SK-N-DZ (cell line): ENCODE results near the gene MPP1.

ENCODE experiments used
- DNase-seq: peaks from one replicate; pipeline ENCODE4 v3.0.0-alpha.2; 2015; ENCODE audit warnings: low spot score

MPP1 gene

DNA sequence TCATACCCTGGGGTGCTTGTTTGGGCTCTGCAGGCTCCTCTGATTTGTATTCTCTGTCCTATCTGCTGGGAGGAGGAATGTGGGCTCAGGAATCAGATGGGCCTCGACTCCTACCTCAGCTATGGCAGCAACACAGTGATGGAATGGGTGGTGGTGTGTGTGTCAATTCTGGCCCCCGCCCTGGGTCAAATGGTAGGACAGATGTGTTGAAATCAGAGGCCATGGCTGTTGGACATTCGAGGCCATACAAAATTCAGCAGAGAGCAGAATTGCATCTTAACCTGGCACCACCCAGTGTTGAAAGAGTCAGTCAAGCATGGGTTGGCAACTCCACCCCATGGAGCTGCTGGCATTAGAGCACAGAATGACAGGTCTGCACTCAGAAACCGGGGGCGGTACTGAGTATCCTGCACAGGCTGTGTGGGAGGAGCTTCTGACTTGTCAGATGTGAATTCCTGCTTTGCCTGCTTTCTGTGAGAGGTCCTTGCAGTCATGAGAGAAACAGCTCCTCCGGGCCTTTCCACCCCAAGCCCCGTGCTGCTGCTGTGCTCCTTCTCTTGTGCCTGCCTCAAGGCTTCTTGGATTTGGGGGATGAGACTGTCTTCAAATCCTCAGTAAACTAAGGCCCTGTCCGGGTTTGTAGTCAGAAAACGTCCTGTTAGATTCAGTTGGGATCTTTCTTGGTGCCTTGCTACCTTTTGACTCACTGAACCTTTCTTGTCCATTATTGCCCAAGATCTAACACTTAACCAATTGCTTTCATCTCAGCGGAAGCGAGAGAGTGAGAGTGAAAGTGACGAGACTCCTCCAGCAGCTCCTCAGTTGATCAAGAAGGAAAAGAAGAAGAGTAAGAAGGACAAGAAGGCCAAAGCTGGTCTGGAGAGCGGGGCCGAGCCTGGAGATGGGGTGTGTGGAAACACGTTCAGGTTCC lies 29.6 kb downstream of the MPP1 start:
- DNase-seq, result no peak

DNA sequence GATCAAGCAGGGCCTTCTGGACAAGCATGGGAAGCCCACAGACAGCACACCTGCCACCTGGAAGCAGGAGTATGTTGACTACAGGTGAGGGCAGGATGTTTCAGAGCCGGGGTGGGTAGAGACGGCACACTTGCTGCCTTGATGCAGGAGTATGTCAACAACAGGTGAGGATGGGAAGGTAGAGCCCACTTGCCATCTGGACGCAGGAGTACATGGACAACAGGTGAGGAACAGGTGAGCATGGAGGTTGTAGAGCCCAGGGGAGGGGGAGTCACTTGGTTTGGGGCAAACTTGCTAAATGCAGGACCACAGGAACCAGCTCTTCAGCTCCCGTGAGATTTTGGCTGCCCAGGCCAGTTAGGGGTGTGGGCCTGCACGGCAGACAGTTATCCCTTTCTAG lies 30.7 kb downstream of the MPP1 start:
- DNase-seq, result no peak

DNA sequence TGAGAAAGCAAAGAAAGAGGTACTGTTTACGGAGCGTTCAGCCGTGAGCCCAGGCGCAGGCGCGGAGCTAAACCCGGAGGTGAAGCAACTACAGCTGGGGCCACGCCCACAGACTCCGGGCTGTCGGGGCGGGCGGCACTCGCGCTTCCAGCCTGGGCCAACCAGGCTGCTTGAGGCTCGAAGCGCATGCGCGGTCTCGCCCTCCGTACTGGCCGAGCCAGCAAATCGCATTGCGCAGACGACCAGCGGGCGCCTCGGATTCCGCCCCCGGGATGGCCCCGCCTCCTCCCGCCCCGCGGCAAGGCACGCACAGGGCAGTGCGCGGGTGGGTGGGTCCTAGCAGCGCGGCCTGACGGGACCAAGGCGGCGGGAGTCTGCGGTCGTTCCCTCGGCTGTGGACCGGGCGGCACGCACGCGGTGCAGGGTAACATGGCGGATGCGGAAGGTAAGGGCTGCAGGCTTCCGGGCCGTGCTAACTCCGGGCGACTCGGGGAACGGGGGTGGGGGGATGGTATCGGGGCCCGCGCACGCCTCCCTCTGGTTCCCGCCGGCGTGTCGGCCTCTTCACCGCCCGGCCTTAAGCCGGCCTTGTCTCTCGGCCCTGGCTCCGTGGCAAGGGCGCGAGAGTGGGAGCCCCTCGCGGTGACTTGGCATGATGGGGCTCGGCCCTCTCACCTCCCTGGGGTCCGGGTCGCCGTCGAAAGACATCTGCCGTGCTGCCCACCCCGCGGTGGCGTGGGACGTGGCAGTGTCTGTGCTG lies 42.6 kb downstream of the MPP1 start, which contains the start of gene DKC1:
DKC1 (plus strand) TSS at position 328 of the 760 bp plus-strand sequence; CDS start at position 430, 102 bp downstream.
- DNase-seq, result peak; percentile 94

DNA sequence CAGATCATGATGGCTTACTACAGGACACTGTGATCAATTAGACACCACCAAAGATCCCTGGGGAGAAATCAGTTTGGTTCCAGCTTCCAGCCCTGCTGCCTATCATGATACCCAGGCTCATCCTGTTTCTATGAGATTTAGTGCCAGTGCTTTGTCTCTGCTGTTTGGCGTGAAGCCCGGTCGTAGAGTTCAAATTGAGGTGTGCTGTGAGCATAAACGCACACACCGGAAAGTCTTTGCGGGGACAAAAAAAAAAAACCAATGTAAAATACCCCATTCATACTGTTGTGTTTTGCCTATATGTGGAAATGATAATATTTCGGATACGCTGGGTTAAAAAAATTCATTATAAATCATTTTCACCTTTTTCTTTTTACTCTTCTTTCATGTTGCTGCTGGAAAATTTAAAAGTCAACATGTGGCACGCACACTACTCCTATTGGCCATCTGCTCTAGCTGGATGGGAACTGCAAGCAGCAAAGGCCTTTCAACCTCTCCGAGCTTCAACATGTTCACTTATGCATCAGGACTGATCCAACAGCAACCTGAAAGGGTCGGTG lies 43.2 kb downstream of the MPP1 start:
- peak; percentile 28 for DNase-seq

DNA sequence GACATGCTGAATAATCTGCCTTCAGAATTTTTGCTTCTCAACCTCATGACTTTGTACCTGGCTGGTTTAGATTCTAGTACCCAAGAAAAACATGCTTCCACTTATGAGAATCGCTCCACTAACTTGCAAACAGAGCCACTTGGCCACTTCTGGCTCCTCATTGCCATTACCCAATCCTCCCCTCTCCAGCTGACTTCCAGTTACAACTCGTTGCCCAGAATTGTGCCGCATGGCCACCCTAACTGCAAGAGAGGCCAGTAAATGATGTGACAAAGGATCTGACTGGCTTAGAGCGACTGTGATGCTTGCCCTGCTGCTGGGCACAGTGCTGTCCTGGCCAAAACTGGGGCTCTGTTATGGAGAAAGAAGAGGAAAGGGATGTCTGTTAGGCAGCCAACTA lies 46.6 kb downstream of the MPP1 start:
- no peak for DNase-seq

DNA sequence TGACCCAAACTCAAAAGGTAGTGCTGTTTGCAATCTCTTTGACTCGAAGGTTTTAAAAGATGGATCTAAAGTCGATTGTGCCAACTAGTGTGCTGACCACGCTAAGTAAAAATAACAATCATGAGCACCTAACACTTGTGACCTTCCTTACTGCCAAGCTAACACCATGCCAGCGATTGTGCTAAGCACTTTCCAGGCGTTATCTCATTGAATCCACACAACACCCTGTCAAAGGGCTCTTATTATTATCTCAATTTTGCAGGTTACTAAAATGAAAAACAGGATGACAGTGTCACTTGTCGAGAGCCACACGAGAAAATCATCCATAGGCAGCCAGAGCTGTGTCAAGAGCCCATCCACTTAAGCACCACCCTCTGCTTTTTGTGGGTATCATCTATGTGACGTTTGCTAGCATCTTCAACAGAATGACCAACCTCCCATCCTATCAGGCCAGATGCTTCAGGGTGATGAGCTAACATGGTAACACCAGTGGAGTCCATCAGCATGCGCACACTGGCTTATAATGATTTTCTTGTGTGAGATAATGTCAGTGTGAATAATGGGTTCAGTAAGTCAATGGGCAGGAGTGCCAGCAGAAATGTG lies 53.5 kb downstream of the MPP1 start:
- no peak for DNase-seq

DNA sequence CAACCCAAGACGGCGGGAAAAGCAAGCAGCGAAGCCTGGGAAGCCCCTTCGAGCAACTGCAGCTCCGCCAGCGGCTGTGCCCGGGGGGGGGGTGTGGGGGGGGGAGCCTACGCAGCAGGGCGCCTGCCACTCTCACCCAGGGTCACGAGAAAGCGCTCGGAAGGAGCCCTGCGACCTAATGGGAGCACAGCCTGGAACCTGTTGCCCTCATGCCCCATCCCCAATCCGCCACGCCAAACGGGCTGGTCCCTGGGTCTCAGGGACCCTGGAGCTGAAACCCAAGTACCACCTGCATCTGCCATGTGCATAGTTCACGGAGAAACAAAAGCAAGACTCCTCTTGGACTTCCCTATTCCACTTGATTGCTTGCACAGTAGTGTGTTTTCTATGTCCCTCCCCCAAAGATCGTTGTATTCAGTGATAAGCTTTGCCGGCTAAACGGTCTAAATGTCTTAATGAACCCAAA lies 54.0 kb downstream of the MPP1 start:
- no peak for DNase-seq

DNA sequence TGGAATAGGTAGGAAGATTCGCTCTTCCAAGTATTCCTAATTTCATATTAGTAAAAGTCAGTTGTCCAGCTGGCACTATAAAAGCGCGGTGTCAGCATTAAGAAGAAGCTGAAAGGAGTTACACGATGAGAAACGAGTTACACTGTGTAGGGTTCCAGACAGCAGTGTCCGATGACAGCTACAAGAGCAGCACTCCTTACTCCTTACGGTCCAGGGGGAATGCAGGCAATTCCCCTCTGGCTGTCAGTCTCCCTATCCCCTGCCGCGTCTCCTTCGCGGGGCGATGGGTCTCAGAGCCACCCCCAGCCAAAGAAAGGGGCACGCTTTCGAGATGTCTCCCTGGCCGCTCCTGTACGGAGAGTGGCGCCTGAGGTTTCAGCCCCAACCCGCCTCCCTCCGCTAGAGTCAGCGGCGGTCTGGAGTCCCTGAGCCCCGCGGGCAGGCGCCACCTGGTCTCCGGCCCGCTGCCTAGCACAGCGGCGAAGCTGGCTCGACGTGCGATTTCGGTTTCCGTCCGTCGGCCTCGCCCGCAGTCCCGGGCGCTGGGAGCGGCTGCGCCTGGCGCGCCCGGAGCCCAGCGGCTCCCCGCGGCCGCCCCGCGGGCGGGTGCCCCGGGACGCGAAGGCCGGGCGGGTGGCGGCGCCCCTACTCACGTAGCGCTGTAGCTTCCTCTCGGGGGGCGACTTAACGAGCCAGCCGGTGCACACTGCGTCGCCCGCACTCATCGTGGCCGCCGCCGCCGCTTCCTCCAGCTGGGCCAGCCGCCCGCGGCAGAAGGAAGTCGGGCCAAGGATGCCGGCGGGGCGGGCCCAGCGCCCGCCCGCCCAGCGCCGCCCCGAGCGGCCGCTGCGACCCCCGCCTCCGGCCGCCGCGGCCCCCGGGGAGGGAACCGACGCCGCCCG lies 54.7 kb downstream of the MPP1 start, which contains the start of gene GAB3:
GAB3 (minus strand) TSS at position 777 of the 902 bp plus-strand sequence; CDS start at position 725, 52 bp downstream.
- DNase-seq, result peak; percentile 9

DNA sequence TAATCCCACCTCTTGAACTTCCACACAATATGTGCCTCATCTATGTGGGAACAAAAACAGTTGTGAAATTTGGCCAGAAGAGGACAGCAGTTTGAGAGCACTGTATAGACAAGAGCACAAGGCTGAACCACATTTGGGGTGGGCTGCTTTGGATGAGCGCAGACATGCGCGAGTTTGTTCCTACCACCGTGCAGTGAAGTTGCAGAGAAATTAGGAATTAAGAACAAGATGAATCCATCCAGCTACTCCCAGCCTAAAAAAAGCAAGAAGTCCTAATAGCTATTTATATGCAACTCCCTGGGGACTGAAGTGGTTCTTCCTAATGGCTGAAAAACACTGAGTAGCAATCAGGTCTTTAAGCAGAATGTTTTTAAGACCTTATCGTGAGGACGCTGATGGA lies 55.4 kb downstream of the MPP1 start:
- DNase-seq, result no peak

DNA sequence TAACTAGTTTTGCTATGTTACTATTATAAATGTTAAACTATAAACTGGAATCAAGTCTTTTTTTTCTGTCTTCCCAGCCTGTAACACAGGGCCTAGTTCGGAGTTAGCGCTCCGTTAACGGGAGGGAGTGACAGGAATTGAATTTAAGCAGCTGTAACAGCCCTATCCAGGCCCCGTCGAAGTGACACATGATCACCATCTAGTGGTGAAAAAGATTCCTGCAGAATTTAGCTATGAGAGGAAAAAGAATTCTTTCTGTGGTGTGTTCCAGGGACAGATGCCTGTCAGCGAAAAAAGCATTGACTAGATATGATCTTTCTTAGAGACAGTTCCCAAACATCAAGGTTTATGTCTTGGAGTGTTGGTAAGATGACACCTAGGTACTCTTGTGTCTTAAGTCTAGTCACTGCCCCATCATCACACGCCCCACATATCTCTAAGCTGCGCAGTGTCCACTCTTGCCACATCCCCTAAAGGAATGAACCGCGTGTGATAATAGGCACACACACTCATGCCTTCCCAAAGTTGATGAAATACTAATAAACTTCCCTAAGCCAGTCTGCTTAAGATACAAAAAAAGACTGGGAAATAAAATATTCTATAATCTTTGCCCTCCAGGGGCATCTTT lies 56.5 kb downstream of the MPP1 start:
- DNase-seq, result peak; percentile 60

DNA sequence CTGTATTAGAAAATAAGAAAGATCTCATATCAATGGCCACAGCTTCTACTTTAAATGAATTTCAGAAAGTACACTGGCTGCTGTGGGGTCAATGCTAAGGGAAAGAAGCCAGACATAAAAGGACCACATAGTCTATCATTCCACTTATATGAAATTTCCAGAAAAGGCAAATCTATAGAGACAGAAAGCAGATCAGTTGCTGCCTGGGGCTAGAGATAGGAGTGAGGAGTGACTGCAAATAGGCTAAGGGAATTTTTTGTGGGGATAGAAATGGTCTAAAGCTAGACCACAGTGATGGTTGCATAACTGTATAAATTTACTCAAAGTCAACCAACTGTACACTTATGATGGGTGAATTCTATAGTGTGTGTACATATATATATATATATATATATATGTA lies 62.7 kb downstream of the MPP1 start:
- DNase-seq, result no peak

DNA sequence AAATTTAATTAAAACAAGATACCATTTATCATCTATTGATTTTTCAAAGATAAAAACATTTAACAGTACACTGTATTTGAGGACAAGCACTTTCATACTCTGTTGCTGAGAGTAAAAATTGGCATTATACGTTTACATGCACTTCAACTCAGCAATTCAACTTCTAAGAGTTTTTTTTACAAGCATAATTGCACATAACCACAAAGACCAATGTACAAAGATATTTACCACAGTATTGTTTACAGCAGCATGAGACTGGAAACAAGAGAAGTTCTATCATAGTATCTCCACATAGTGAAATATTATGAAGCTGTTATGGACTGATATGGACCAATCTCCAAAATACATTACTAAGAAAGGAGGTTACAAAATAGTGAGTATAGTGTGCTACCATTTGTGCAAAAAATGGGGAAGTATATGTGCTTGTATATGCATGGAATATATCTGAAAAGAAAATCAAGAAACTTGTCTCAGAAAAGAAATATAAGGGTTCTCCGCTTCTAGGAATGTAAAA lies 65.3 kb downstream of the MPP1 start:
- DNase-seq, result no peak

DNA sequence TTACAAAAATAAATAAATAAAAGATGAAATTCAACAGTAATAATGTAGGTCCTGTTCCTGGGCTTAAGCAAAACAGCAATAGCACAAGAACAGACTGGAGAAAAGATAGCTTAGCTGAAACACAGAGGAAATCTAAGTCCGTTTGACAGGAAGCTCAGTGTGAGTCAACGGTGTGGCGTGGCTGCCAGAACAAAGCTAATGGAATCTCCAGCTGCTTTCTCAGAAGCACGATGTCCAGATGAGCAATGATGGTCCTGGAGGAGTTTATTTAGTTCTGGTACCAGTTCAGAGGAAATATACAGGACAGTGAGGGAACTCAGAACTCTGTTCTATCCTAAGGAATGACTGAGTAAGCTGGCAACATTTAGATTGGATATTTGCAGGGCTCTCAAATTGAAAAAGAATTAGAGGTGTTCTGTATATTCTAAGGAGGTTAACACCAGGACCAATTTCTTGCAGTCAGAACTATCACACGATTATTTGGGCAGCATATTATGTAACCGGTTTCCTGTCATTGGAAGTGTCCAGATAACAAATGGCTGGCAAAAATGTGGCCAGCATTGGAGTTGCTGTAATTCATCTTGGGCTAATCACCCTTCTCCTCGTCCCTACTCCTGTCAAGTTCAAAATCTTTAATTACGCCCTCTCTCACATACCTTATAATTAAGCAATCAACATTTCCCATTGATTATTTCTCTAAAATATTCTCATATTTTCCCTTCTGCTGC lies 67.1 kb downstream of the MPP1 start:
- DNase-seq, result no peak

DNA sequence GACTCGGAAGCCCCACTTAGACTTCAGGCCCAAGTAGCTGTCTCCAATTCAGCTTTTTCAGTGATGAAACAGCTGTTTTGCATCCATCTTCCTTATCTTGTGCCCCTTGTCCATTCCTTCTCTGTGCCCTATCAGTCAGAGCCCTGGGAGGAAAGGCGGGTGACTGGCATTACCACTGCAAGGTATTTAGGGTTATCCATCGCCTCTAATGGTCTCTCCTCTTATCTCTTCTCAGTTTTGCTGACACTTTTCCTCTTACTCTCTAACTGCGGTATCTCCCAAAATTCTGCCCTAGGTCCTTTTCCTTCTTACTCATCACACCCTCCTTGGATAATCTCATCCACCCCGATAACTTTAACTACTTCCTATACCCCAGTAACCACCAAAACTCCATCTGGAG lies 68.1 kb downstream of the MPP1 start:
- DNase-seq, result no peak

DNA sequence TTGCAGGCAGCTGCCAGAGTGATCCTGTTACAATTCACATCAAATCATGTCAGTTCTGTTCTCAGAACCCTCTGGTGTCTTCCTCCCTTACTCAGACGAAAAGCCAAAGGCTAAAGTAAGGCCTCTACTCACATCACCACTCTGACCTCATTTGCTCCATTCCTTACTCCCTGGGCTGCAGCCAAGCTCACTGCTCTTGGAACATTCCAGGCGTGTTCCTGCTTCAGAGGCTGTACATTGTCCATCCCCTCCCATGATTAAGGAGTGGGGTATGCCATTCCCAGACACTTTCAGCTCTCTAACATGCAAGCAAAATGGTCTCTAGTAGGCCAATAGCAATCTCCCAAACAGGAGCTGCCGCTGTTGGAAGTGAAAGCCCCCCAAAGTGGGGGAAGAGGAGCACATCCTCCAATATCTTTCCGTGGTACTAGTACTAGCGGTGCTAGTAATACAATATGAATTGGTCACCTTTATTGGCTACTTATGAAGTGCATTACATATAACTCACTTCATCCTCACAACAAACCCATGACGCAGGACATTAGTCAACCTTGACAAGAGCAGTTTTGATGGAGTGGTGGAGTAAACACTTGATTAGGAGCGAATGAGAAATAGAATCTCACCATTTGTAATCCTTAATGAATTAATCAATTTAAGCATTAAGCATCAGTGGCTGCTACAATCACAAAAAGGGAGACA lies 69.4 kb downstream of the MPP1 start:
- DNase-seq, result no peak

DNA sequence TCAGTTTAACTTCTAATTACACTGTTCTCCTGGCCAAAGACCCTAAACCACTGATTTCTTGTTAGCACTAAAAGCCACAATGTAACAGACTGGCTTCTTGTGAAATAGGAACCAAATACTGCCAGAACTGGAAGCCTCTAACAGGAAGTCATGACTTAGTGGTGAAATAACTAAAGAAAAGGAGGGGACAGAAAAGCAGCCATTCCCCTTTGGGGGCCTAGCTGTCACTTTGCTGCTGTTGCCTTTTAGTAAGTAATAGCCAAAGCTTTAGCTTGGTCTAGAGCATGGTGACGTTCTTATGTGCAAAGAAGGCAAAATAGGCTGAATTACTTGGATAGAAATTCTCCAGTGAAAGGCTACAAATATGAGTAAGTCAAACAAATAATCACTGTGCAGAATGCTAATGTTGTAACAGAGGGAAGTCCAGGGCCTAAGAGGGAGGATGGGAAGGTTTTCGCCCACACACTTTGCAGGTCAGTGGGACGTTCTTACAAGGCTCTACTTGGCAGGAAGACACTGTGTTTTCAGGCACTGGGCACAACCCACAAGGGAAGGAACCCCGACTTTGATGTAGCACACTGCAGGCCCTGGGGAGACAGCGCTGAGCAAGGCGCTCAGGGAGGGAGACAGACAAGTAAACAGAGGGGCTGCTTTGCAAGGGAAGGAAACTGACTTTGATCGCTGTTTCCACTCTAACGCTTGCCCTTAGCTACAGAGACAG lies 71.1 kb downstream of the MPP1 start:
- DNase-seq, result no peak

DNA sequence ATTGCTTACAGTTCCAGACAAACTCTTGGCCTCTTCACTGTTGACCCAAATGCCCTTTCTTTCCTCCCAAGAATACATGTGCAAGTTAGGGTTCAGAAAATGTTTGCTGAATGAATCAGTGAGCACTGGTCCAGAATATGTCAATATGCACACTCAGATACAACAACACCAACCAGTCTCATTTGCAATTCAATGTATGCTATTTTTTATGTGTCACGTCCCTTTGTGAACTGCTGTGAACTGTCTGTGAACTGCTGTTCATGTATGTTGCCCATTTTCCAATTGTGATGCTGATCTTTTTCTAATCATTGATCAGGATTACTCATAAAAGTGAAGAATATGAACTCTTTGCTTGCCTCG lies 72.2 kb downstream of the MPP1 start:
- no peak for DNase-seq
